Measurements from ENCODE around the gene SARDH. TPM values are rescaled to one million over a fixed set of nuclear protein-coding genes. Genes with fewer than 3 reads are reported as not detected.
"Not testable (repeated sequence)": the region's sequence is repeated elsewhere in the genome, so short reads cannot be mapped to it uniquely, and the experiment has no call there.

Gene SARDH
- total RNA-seq, 2 donors from 2014 or later: 0.36 to 0.38 TPM

DNA sequence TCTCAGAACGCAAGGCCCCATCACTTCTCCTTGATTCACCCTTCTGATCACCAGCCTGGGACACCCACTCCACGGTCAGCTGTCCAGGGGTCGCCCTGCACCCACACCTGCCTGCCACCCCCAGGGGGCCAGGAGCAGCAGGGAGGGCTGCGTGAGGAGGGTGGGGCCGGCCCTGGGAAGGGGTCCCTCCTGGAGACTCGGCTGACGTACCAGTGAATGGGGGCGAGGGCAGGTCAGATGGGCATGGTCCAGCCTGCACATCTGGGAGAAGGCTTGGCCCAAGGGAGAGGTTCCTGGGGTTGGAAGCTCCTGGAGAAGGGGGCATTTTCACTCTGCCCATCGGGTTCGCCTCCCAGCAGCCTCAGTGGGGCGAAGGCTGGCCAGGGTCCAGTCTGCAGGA is 21.8 kb upstream of the SARDH start:
- ATAC-seq: no peak
- peaks cover 0 to 7% of the 10 kb centered on the region in 2 donors for H3K27me3 Mint-ChIP-seq
- no peaks in the 10 kb centered on the region for H3K4me1 Mint-ChIP-seq (ENCODE audit: low read depth in 2 of 2)
- no peak overlapping the region for H3K27ac Mint-ChIP-seq
- no peaks in the 10 kb centered on the region for H3K9me3 Mint-ChIP-seq
- peaks cover 4% of the 10 kb centered on the region for H3K36me3 Mint-ChIP-seq
- H3K4me3 Mint-ChIP-seq: no peak overlapping the region
- DNase-seq (ENCODE audit: low spot score): no peak

DNA sequence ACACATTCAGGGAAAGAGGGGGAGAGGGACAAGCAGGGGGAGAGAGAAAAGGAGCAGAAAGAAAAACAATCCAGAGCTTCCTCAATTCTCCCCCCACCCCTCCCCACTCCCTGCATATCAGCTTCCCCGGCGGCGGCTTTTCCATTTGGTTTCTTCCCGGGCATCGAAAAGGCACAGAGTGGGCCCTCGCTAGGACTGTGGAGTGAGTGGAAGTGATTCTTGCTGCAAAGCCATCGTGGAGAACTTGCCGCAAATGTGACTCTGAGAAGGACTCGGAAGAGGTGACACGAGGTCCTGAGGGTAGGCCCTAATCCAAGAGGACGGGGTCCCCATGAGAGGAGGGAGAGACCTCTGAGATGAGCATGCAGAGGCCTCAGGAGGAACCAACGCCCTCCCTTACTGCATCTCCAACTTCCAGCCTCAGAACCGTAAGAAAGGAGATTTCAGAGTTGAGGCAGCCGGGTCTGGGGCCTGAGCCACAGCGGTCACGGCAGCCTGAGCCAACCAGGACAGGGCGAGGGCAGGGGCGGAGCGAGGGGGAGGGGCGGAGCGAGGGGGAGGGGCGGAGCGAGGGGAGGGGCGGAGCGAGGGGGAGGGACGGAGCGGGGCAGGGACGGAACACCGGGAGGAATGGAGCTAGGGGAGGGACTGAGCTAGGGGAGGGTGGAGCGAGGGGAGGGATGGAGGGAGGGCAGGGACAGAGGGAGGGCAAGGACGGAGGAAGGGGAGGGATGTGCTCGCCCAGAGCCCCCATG is 21.2 kb upstream of the SARDH start:
- H3K27me3 Mint-ChIP-seq: peaks cover under 1 to 9% of the 10 kb centered on the region in 2 donors
- ATAC-seq (no peak), DNase-seq (ENCODE audit: low spot score) (no peak)
- H3K4me1 Mint-ChIP-seq (ENCODE audit: low read depth in 2 of 2): no peaks in the 10 kb centered on the region
- H3K36me3 Mint-ChIP-seq: peaks cover 2% of the 10 kb centered on the region
- no peak overlapping the region for H3K4me3 Mint-ChIP-seq
- no peaks in the 10 kb centered on the region for H3K9me3 Mint-ChIP-seq
- no peak overlapping the region for H3K27ac Mint-ChIP-seq

GRCh38 chr9:133758228-133758627 is 20.1 kb upstream of the SARDH start:
- Mint-ChIP-seq H3K27me3 (peaks cover 11 to 18% of the 10 kb centered on the region in 2 donors), H3K4me1 (ENCODE audit: low read depth in 2 of 2) (no peaks in the 10 kb centered on the region), H3K27ac (no peak overlapping the region), H3K36me3 (no peaks in the 10 kb centered on the region), H3K4me3 (no peak overlapping the region), H3K9me3 (no peaks in the 10 kb centered on the region)
- no peak for DNase-seq (ENCODE audit: low spot score)
- ATAC-seq: no peak

DNA sequence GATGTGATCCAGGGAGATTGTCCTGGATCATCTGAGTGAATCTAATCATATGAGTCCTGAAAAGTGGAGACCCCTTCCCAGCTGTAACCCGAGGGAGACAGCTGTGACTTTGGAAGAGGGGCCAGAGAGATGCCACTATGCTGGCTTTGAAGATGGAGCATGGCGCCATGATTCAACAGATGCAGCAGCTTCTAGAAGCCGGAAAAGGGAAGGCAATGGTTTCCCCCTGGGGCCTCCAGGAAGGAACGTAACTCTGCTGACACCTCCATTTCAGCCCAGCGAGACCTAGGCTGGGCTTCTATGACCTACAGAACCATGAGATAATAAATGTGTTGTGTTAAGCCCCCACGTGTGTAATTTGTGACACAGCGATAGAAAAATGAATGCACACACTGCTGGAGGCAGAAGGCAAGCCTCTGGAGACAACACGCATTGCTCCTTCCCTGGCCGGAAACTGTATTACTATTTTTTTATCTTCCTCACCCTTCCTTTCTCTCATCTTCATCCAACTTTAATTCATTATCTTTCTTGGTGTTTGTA is 16.6 kb upstream of the SARDH start:
- peaks cover 32 to 36% of the 10 kb centered on the region in 2 donors for H3K27me3 Mint-ChIP-seq
- no peaks in the 10 kb centered on the region for H3K4me1 Mint-ChIP-seq (ENCODE audit: low read depth in 2 of 2)
- H3K27ac Mint-ChIP-seq: peak overlapping the region in 1 of 2 donors; percentile 2
- no peaks in the 10 kb centered on the region for H3K9me3 Mint-ChIP-seq
- ATAC-seq (no peak), DNase-seq (ENCODE audit: low spot score) (no peak)
- no peak overlapping the region for H3K4me3 Mint-ChIP-seq
- no peaks in the 10 kb centered on the region for H3K36me3 Mint-ChIP-seq

GRCh38 chr9:133754187-133754586 is 16.0 kb upstream of the SARDH start:
- no peak overlapping the region for H3K27ac Mint-ChIP-seq
- H3K27me3 Mint-ChIP-seq: peaks cover 33 to 42% of the 10 kb centered on the region in 2 donors
- no peak overlapping the region for H3K4me3 Mint-ChIP-seq
- no peak for DNase-seq (ENCODE audit: low spot score)
- ATAC-seq: no peak
- no peaks in the 10 kb centered on the region for H3K9me3 Mint-ChIP-seq
- H3K36me3 Mint-ChIP-seq: no peaks in the 10 kb centered on the region
- H3K4me1 Mint-ChIP-seq (ENCODE audit: low read depth in 2 of 2): no peaks in the 10 kb centered on the region

GRCh38 chr9:133752739-133753446 is 14.7 kb upstream of the SARDH start:
- Mint-ChIP-seq H3K4me3 (no peak overlapping the region), H3K27ac (no peak overlapping the region), H3K9me3 (no peaks in the 10 kb centered on the region), H3K4me1 (ENCODE audit: low read depth in 2 of 2) (no peaks in the 10 kb centered on the region), H3K27me3 (peaks cover 42 to 51% of the 10 kb centered on the region in 2 donors), H3K36me3 (no peaks in the 10 kb centered on the region)
- DNase-seq (ENCODE audit: low spot score): no peak
- no peak for ATAC-seq

GRCh38 chr9:133750982-133751649 is 13.0 kb upstream of the SARDH start:
- Mint-ChIP-seq H3K27ac (no peak overlapping the region), H3K27me3 (peaks cover 49 to 66% of the 10 kb centered on the region in 2 donors), H3K36me3 (no peaks in the 10 kb centered on the region), H3K4me3 (no peak overlapping the region), H3K9me3 (no peaks in the 10 kb centered on the region), H3K4me1 (ENCODE audit: low read depth in 2 of 2) (no peaks in the 10 kb centered on the region)
- no peak for ATAC-seq
- no peak for DNase-seq (ENCODE audit: low spot score)

DNA sequence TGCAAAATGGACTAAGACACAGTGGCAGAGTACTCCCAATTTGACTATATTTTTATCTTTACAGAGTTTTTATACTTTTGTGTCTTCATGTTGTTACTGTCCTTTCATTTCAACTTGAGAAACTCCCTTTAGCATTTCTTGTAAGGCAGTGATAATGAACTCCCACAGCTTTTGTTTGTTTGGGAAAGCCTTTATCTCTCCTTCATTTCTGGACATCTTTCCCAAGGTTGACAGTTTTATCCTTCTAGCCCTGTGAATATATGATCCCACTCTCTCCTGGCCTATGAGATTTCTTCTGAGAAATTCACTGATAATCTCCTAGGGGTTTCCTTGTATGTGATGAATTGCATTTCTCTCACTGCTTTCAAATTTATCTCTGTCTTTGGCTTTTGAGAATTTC is 9.2 kb upstream of the SARDH start:
- H3K4me1 Mint-ChIP-seq (ENCODE audit: low read depth in 2 of 2): no peaks in the 10 kb centered on the region
- H3K36me3 Mint-ChIP-seq: no peaks in the 10 kb centered on the region
- H3K4me3 Mint-ChIP-seq: no peak overlapping the region
- no peak for ATAC-seq
- peaks cover 36 to 53% of the 10 kb centered on the region in 2 donors for H3K27me3 Mint-ChIP-seq
- H3K9me3 Mint-ChIP-seq: no peaks in the 10 kb centered on the region
- no peak overlapping the region for H3K27ac Mint-ChIP-seq
- no peak for DNase-seq (ENCODE audit: low spot score)

DNA sequence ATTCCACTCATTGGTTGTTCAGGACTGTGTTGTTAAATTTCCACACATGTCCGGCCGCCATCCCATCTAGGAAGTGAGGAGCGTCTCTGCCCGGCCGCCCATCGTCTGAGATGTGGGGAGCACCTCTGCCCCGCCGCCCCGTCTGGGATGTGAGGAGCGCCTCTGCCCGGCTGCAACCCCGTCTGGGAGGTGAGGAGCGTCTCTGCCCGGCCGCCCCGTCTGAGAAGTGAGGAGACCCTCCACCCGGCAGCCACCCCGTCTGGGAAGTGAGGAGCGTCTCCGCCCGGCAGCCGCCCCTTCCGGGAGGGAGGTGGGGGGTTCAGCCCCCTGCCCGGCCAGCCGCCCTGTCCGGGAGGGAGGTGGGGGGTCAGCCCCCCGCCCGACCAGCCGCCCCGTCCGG is 6.4 kb upstream of the SARDH start:
- H3K36me3 Mint-ChIP-seq; H3K4me1 Mint-ChIP-seq (ENCODE audit: low read depth in 2 of 2); H3K4me3 Mint-ChIP-seq; H3K9me3 Mint-ChIP-seq; H3K27ac Mint-ChIP-seq; ATAC-seq; DNase-seq (ENCODE audit: low spot score): not testable (repeated sequence)
- H3K27me3 Mint-ChIP-seq: peaks cover 24 to 35% of the 10 kb centered on the region in 2 donors

DNA sequence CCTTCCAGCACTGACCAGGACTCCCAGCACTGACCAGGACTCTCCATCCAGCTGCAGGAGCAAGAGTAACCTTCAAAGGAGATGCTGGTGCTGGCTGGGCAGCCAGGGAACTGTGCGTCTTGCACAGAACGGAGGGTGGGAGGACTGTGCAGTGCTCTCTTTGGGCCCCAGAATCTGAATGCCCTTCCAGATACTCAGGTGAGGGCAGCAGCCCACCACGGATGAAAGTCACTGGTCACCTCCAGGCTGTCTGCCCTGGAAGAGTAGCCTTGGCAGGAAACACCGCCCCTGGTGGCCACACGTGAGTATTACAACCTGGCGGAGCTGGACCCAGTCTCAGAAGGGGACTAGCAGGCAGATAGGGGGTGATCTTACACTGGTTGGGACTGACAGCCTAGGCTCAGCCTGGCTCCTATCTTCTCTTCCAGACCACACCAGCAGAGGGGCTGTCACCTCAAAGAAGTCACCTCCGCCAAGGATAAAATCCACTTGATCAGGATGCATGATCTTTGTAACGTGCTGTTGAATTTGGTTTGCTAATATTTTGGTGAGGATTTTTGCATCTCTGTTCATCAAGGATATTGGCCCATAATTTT is 4.8 kb upstream of the SARDH start:
- Mint-ChIP-seq H3K4me1 (ENCODE audit: low read depth in 2 of 2) (no peaks in the 10 kb centered on the region), H3K9me3 (no peaks in the 10 kb centered on the region), H3K36me3 (no peaks in the 10 kb centered on the region), H3K27ac (no peak overlapping the region), H3K4me3 (no peak overlapping the region), H3K27me3 (peaks cover 16 to 23% of the 10 kb centered on the region in 2 donors)
- peak; percentile 86 for DNase-seq (ENCODE audit: low spot score)
- peak; percentile 74 for ATAC-seq

DNA sequence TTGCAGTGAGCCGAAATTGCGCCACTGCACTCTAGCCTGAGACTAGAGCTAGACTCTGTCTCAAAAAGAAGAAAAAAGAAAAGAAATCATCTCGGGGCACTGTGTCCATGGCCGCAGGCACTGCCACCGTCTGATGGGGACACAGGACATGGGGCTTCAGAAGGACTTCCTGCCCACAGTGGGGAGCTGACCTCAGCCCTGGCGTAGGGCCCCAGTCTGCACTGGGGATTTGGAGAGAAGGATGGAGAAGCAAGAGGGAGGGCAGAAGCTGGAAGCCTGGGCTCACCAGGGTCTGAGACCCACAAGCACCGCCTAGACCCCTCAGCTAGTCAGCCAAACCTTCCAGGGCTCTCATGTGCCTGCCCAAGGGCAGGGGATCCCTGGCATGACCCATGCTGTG is 4.1 kb upstream of the SARDH start:
- no peaks in the 10 kb centered on the region for H3K36me3 Mint-ChIP-seq
- H3K4me1 Mint-ChIP-seq (ENCODE audit: low read depth in 2 of 2): no peaks in the 10 kb centered on the region
- ATAC-seq: no peak
- H3K27me3 Mint-ChIP-seq: peaks cover 11 to 17% of the 10 kb centered on the region in 2 donors
- no peak for DNase-seq (ENCODE audit: low spot score)
- no peaks in the 10 kb centered on the region for H3K9me3 Mint-ChIP-seq
- H3K4me3 Mint-ChIP-seq: no peak overlapping the region
- H3K27ac Mint-ChIP-seq: no peak overlapping the region

DNA sequence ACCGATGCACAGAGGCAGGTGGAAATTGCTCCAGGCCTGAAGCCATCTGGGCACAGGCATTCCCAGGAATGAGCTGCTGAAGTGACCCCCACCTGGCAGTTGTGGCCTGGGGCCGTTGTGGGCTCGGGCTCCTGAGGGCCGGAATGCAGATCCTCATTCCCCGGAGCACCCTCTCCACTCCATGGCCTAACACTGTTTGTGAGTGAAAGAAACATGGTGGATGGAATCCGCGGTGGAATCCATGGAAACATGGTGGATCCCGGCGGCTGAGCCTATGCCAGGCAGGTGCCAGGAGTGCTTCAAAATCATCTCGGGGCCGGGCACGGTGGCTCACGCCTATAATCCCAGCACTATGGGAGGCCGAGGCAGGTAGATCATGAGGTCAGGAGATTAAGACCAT is 3.6 kb upstream of the SARDH start:
- peaks cover 8 to 11% of the 10 kb centered on the region in 2 donors for H3K27me3 Mint-ChIP-seq
- ATAC-seq (no peak), DNase-seq (ENCODE audit: low spot score) (no peak)
- no peak overlapping the region for H3K27ac Mint-ChIP-seq
- no peaks in the 10 kb centered on the region for H3K4me1 Mint-ChIP-seq (ENCODE audit: low read depth in 2 of 2)
- H3K36me3 Mint-ChIP-seq: no peaks in the 10 kb centered on the region
- H3K9me3 Mint-ChIP-seq: no peaks in the 10 kb centered on the region
- H3K4me3 Mint-ChIP-seq: no peak overlapping the region

GRCh38 chr9:133740911-133741310 is 2.8 kb upstream of the SARDH start:
- no peak for ATAC-seq
- no peaks in the 10 kb centered on the region for H3K9me3 Mint-ChIP-seq
- H3K4me1 Mint-ChIP-seq (ENCODE audit: low read depth in 2 of 2): no peaks in the 10 kb centered on the region
- H3K27ac Mint-ChIP-seq: no peak overlapping the region
- H3K27me3 Mint-ChIP-seq: peaks cover 8% of the 10 kb centered on the region in 2 donors
- no peak for DNase-seq (ENCODE audit: low spot score)
- no peak overlapping the region for H3K4me3 Mint-ChIP-seq
- H3K36me3 Mint-ChIP-seq: no peaks in the 10 kb centered on the region

Measured in natural killer cell treated with Interleukin-12 subunit alpha and Interleukin-12 subunit beta and Interleukin-15 and Interleukin-18, amount 100 ng/mL, for 72 hours (primary cell).